Measurements from ENCODE around the gene GALK2. TPM values are rescaled to one million over a fixed set of nuclear protein-coding genes. Genes with fewer than 3 reads are reported as not detected.

GALK2 gene
- total RNA-seq, 1 experiment from 2014 or later: 13.7 TPM

- Mint-ChIP-seq H3K36me3 (ENCODE audit: insufficient read depth in 1 of 3, low read depth in 3 of 3) (peaks cover 6 to 12% (median 11%) of the 10 kb centered on the region in 3 experiments), H3K9me3 (peaks cover 2 to 4% of the 10 kb centered on the region in 2 experiments; a peak in 2 of 5 replicates), H3K27ac (0 out of 7 replicates have a peak overlapping the region, but pooled peaks of 1 of the 3 experiments have one; percentile 47), H3K4me1 (peaks cover 22 to 28% of the 10 kb centered on the region in 2 experiments), H3K27me3 (ENCODE audit: low read depth) (no peaks in the 10 kb centered on the region), H3K4me3 (no peak overlapping the region)
- no peak overlapping the region for H3K27ac ChIP-seq (ENCODE audit: insufficient read length, low read depth, low read length)
- H3T11ph ChIP-seq (ENCODE audit: low read length): no peak overlapping the region
- no peak overlapping the region for H2BK20ac ChIP-seq (ENCODE audit: low read depth, low read length, poor library complexity, severe bottlenecking)
- no peak for DNase-seq
- H2AFZ ChIP-seq (ENCODE audit: low read length): no peak overlapping the region
- H3K18ac ChIP-seq (ENCODE audit: insufficient read length, low read depth, low read length): no peak overlapping the region
- H3K9ac ChIP-seq (ENCODE audit: extremely low read depth, insufficient read length, low read length): no peak overlapping the region
- no peaks in the 10 kb centered on the region for H4K20me1 ChIP-seq (ENCODE audit: control insufficient read depth, insufficient read depth, insufficient read length)
- no peaks in the 10 kb centered on the region for H3K79me1 ChIP-seq (ENCODE audit: insufficient read depth, low read depth, low read length, poor library complexity, severe bottlenecking)
- H4K91ac ChIP-seq (ENCODE audit: insufficient read length, low read depth, low read length): no peak overlapping the region
- no peaks in the 10 kb centered on the region for H3K23me2 ChIP-seq (ENCODE audit: insufficient read length, low read depth, low read length, poor library complexity, severe bottlenecking)
- no peak for TF ChIP-seq CTCF (conservative IDR thresholded peaks at IDR 0.05)
- no peak overlapping the region for H3K14ac ChIP-seq (ENCODE audit: insufficient read depth, low read length)
- H3K4me2 ChIP-seq (ENCODE audit: insufficient read depth, insufficient read length, low read length): no peak overlapping the region
- no peak overlapping the region for H4K5ac ChIP-seq (ENCODE audit: insufficient read length, low read depth, low read length)
- no peak overlapping the region for H2AK5ac ChIP-seq (ENCODE audit: insufficient read length, low read length)
- no peak overlapping the region for H3K56ac ChIP-seq (ENCODE audit: insufficient read length, low read depth, low read length)
- no peak overlapping the region for H2BK12ac ChIP-seq (ENCODE audit: insufficient read length, low read depth, low read length)
- H3K79me2 ChIP-seq (ENCODE audit: insufficient read depth, low read length): no peaks in the 10 kb centered on the region
- WGBS (ENCODE audit: extremely low coverage, insufficient read length, low lambda C conversion rate): no CpG with 5 or more reads among the region's 1 CpG
- H3K4ac ChIP-seq (ENCODE audit: low read depth, low read length): no peak overlapping the region
- no peak overlapping the region for H2BK15ac ChIP-seq (ENCODE audit: low read depth, low read length)
- no peak overlapping the region for H2BK5ac ChIP-seq (ENCODE audit: insufficient read length, low read length)
- H3K9me3 ChIP-seq (ENCODE audit: control insufficient read depth, low read depth, low read length): no peaks in the 10 kb centered on the region
- no peaks in the 10 kb centered on the region for H3K27me3 ChIP-seq (ENCODE audit: insufficient read depth, low read length)
- H2BK120ac ChIP-seq (ENCODE audit: low read depth, low read length, poor library complexity, severe bottlenecking): no peak overlapping the region
- H3K4me1 ChIP-seq (ENCODE audit: insufficient read depth, low read length): no peaks in the 10 kb centered on the region
- H3K23ac ChIP-seq (ENCODE audit: insufficient read length, low read depth, low read length): no peak overlapping the region
- no peak overlapping the region for H4K8ac ChIP-seq (replicated peaks; ENCODE audit: insufficient read length, low read depth, low read length)
Measured at GRCh38 chr15:49239105-49239504, 69.1 kb downstream of the GALK2 start.
